Daoy (cell line): Measurements from ENCODE around the gene EFR3B. TPM values are rescaled to one million over a fixed set of nuclear protein-coding genes. Genes with fewer than 3 reads are reported as not detected.
A peak's percentile ranks its signal among the peaks of the same experiment; 100 is the strongest.
"Not testable (repeated sequence)": the region's sequence is repeated elsewhere in the genome, so short reads cannot be mapped to it uniquely, and the experiment has no call there.

Source experiments
- DNase-seq: peaks from one replicate; pipeline ENCODE4 v3.0.0-alpha.2; 2015; ENCODE audit warnings: low read depth
- total RNA-seq: library from RNA; depleted of rRNA; stranded (reverse); fragments of >200 nt; shearing (Covaris generic); gene quantifications from 2 replicates; pipeline ENCODE4 v1.2.3, GENCODE V29; 2014

Gene EFR3B
- total RNA-seq, 1 experiment from 2014 or later, result 4.3 TPM

DNA sequence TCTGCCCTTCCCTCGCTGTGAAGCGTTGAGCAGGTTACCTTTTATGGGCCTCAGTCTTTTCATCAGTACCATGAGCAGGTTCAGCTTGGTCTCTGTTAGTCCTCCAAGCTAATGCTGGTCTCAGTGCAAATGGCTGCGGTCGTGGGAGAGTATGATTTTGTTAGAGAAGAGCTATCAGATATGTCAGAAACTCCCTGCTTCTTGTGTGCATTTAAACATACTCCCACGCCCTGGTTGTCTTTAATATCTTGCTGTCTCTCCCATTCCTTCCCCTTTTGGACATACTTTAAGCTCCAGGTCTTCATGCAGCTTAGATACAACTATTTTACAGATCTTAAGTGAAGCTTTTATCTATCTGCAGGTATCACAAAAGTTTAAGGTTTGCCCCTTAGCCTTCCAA, 62.9 kb downstream of the EFR3B start:
- no peak for DNase-seq

DNA sequence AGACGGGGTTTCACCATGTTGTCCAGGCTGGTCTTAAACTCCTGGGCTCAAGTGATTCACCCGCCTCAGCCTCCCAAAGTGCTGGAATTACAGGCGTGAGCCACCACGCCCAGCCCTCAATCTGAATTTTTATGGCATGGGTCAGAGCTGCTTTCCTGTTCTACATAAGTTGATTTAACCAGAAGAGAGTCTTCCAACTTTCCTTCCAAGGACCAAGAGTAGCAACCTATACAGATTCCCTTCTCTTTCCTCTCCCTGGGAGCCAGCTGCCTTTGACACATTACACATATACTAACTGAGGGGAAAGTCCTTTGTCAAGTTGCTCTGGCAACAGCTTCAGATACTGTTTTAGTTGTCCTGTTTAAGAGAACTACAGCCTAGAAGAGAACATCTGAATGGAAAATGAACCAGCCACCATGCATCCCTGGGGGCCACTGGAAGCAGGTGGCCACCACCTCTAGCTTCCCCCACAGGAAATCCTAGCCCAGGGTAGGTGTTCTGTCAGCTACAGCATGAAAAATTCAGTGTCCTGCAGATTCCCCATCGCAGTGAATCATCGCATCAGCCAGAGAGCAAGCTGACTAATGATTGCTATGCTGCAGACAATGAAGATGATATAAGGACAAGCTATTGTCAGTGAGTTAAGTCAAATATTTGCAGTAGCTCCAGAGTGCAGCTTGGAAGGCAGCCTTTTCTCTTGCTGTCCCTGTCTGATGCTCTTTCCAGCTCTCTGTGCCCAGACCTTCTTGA, 63.6 kb downstream of the EFR3B start:
- peak; percentile 63 for DNase-seq

DNA sequence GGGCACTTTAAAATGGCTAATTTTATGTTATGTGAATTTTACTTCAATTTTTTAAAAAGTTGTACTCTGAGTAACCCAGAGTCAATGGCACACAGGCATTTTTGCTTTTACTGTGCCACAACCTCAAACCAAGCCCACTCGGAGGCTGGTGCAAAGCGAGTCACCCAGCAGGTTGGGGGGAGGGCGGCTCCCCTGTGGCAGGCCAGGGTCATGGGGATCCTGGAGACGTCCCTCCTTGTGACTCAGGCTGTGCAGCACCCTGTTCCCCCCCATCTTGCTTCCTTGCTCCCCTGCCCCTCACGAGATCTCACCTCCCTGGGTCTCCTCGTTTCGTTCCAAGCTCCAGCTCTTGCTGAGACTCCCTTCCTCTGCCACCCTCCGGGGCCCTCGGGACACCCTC, 67.9 kb downstream of the EFR3B start:
- DNase-seq, result no peak

DNA sequence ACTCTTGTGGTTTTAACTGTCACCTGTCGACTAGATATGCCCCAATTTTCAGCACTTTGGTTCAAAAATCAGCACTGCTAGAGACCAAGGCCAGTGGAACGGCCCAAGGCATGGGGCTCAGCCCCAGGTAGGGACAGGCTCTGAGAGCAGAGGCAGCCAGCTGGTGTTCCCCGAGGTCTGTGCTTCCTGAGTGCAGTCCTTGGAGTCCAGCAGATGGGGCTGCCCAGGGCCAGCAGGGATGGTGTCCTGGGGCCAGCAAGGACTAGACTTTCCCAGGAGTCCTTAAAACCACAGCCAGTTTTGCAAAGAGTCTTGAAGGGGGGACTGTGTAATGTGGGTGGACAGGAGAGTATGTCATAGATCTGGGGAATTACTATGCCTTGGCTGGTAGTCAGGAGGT, 70.2 kb downstream of the EFR3B start:
- DNase-seq, result no peak

DNA sequence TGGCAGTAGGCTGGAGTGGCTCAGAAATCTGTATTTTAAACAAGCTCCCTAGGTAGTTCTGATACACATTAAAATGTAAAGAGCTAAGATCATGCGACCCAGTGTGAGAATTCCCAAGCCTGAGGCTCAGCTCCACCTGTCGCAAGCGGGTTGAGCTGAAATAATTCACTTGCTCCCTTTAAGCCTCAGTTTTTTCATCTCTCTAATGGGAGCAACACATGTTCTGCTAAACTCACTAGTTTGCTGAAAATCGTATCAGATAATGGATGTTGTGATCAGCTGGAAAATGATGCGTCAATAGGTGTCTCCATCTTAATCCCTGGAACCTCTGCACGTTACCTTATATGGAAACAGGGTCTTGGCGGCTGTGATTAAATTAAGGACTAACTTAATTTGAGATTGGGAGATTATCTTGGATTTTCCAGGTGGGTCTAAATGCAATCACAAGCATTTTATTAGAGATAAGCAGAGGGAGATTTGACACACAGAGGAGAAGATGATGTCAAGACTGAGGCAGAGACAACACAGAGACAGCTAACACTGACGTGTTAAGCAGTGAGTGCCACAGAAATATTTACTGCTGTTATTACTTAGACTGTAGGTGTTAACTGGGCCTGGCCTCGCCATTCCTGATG, 73.5 kb downstream of the EFR3B start:
- DNase-seq, result no peak

DNA sequence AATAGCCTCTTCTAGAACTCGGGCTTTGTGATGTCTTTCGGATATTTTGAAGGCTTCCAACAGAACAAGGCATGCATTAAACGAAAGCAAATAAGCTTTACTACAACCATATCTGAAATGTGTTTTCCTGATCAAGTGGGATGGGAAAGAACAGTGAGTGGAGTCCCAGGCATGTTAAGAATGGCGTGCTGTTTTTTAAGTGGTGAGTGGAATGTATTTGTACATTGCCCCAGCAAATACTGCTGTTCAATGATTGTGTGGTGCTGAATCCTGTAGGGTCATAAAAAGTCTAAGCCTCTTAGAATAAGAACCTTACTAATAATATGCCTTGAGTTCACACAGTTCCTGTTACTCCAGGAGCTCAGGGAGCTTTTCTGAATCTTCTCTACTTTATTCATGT, 74.0 kb downstream of the EFR3B start:
- DNase-seq, result no peak

DNA sequence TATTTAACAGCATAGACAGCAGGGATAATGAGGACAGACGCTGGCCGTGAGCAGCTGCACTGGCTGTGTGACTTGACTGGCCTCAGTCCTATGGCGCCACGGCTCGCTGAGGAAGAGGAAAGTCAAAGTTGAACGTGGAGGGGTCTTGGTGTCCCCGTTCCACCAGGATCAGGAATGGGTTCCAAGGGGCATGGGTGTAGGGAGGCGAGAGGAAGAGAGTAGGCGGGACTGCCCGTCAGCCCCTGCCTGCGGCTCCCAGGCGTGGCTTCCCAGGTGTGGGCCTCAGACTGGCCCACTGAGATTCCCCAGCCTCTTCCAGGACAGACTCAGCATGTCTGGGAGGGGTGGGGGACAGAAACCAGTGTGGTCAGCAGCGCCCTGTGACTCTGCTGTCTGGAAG, 75.1 kb downstream of the EFR3B start:
- DNase-seq, result no peak

DNA sequence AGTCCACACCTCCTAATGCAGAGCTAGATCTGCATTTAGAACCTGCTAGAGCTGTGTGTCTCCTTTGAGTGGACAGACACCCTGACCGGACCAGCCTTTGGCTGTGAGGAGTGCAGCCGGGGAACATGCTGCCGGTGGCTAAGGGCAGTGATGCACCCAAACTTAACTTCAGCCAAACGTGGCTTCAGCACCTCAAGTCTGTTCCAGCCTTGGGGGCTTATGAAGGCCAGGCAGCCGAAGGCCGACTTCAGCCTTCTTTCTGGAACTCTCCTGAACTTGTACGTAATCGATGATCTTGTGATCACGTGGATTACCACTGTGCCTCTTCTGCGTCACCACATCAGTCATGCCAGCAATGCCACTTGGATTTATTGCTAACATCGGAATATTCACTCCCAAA, 77.4 kb downstream of the EFR3B start:
- DNase-seq, result no peak

DNA sequence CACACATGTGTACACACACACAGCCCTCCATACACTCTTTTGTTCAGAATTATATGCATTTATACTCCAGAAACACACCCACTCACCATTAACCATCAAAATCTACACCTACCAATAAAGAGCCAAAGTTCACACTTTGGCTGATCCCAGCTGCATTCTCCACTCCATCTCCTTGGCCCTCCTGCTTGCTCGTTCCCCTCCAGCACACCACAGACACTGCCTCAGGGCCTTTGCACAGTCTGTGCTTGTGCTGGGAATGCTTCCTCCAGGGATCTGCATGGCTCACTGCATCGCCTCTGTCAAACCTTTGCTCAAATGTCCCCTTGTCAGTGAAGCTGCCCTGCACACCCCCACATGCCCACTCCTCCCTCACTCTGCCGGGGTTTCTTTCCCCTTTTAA, 80.5 kb downstream of the EFR3B start:
- no peak for DNase-seq

DNA sequence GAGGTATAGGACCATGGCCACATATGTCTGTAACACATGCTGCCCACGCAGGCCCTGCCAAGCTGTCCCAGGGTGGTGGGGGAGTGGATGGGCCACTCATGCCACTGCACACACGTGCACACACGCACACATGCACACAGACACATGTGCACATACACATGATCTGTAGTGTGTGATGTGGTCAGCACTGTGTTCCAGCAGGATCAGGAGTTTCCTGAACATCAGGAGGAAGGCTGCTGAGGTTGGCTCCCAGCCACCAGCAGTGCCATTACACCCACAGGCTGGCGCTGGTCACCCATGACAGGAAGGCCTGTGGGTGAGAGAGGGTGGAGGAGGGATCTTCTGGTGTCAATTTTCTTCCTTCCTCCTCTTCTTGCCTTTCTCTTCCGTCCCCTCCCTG, 81.8 kb downstream of the EFR3B start:
- no peak for DNase-seq

DNA sequence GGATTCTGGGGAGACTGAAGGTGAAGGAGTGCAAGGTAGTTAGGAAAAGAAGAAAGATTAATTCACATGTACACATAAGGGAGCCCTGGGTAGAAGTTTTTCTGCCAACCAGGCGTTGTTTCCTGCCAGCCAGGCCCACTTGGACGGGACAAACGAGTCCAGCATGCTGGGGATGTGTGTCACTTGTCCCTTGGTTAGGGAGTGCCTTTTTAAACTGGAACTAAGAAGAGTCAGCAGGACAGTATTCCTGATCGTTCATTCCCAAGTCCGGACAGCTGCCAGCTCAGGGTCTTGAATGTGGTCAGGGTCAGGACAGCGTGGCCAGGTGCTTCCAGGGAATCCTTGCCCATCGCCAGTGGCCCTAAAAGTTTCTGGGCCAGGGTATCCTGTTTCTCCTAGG, 83.3 kb downstream of the EFR3B start:
- no peak for DNase-seq

DNA sequence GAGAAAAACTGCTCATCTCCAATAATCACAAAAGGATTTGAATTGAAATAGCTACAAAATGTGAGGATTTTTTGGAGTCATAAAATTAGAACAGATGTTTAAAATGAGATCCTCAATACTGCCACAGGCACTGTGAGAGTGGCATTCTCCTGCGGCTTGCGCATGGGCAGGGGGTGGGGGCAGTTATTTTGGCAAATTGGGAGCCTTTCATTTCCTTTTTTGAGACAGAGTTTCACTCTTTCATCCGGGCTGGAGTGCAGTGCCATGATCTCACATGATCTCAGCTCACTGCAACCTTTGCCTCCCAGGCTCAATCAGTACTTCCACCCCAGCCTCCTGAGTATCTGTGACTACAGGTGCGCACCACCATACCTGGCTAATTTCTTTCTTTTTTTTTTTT, 84.1 kb downstream of the EFR3B start:
- no peak for DNase-seq

DNA sequence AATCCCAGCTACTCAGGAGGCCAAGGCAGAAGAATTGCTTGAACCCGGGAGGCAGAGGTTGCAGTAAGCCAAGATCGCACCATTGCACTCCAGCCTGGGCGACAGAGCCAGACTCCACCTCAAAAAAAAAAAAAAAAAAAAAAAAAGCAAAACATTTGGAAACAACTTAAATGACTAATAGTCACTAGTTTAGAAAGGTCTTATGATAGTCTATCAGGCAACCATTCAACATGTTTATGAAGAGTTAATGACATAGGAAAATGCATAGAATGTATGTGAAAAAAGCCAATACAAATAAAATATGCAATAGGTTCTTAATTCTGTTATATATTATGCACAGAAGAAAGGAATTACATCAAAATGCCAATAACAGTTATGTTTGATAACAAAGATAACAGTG, 85.2 kb downstream of the EFR3B start:
- DNase-seq, result not testable (repeated sequence)

DNA sequence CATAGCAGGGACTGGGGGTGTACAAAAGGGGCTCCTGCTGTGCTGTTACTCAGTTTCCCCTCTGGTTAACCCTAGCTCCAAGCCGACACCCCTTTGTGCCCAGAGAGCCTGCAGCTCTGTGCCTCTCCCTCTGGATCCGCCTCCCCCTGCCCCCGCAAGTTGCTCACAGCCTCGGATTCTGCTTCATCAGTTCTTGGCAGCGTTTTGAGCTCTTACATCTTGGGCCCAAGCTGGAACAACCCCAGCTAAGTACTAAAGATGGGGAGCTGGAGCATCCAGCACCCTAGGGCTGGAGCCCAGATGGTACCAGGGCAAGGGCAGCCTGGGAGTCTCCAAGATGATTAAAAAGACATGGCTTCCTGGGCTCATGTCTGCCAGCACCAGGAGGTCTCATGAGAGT, 85.8 kb downstream of the EFR3B start:
- no peak for DNase-seq

DNA sequence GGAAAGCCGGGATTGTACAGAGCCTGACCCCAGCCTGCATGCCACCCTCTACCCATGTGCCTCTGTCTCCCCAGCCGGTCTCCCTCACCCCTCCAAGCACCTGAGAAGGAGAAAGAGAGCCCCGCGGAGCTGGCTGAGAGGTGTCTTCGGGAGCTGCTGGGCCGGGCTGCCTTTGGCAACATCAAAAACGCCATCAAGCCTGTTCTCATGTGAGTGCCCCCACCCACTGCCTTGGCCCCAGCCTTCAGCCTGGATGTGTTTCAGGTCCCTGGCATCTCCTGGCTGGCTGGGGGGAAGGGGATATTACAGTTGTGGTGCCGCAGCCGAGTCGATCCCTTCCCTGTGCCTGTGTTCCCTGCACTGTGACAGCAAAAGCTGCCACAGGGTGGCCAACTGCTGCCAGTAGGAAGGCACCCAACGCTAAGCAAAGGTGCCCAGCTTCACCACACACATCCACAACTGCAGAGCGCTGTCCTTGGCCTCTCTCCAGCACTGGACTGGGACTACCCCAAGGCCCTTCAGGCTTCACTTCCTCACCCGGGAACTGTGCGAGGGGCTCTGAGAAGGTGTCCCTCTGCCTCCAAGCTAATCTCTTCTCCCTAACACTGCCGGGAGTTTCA, 88.1 kb downstream of the EFR3B start:
- DNase-seq, result no peak

DNA sequence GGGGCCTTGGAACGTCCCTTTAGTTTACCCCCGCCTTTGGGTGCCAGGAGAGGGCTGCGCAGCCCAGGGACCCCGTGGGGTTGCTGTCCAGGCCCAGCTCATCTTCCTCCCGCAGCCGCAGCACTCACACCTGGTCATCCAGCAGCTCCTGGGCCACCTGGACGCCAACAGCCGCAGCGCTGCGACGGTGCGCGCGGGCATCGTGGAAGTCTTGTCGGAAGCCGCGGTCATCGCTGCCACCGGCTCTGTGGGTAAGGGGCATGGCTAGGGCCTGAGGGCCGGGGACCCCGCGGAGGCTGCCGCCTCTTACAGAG, 89.3 kb downstream of the EFR3B start:
- DNase-seq, result no peak

DNA sequence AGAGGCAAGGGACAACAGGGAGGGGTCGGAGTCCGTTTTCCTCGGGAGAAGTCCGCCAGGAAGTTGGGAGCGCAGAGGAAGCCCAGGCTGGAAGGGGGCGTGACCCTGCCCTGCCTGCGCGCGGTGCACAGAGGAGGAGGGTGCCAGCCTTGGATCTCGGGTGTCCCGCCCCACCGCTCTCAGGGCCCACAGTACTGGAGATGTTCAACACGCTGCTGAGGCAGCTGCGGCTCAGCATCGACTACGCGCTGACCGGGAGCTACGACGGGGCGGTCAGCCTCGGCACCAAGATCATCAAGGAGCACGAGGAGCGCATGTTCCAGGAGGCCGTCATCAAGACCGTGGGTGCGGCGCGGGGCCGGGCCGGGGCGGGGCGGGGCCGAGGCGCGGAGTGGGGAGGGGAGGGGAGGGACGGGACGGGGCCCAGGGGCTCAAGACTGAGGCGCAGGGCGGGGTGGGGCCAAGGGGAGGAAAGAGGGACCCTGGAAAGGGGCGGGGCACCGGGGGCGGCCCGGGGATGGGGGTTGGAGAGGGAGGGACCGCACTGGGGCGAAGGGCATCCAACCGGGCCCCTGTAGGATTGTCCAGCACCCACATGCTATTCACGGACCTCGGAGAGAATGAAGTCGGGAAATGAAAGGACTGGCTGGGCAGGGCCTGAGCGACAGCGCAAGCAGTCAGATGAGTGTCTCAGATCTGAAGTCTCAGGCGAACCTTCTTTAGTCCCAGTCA, 89.9 kb downstream of the EFR3B start:
- no peak for DNase-seq

DNA sequence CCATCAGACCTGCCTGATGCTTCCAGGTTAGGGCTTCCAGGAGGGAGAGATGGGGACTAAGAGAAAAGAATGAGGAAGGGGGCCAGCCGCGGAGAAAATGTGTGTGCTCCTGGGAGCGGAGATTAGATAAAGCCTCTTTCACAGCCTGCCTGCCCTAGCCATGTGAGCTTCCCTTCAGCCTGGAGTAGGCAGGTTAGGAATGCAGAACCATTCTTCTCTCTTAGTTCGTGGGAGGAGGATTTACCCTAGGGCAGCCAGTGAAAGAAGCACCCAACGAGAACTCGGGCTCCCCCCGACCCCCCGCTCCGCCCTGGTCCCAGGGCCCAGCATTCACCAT, 90.4 kb downstream of the EFR3B start:
- DNase-seq, result no peak

DNA sequence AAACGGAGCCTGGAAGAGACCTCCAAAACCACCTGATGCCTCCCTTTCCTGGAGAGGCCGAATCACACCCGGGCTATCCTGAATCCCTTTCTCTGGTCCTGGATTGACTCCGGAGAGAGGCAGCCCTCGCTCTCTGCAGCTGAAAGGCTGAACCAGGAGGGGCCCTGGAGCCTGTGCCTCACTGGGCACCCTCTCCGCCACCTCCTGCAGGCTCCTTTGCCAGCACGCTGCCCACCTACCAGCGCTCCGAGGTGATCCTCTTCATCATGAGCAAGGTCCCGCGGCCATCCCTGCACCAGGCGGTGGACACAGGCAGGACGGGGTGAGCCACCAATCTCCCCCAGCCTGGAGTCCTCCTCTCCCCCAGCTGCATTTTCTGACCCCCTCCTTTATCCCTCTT, 90.8 kb downstream of the EFR3B start:
- no peak for DNase-seq

DNA sequence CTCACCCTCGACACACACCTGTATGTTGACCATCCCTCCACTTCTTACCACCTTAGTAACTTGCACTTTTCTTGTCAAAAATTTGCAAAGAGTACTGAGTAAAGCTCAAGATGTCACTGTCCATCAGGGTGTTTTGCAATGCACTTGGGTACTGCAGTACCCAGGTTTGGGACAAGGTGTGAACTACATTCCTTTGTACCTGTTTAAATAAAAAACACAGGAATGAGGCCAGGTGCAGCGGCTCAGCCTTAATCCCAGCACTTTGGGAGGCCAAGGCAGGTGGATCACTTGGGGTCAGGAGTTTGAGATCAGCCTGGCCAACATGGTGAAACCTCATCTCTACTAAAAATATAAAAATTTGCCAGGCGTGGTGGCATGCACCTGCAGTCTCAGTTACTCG, 98.7 kb downstream of the EFR3B start:
- not testable (repeated sequence) for DNase-seq

DNA sequence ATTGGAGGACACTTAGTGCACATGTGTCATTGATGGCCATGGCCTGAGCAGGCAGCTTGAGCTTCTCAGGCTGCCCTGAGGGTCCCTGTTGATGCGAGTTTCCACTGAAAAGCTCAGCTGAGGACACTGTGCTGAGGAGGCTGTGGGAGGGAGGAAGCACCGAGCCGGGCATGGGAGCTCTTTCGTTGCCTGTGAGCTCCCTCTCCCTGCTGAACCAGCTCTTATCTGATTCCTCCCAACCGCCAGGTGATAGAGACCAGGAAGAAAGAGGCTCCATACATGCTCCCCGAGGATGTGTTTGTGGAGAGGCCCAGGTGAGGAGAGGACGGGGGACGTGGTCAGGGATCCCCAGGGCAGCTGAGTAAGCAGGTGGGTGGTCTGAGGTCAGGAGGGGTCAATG, 99.2 kb downstream of the EFR3B start:
- no peak for DNase-seq

DNA sequence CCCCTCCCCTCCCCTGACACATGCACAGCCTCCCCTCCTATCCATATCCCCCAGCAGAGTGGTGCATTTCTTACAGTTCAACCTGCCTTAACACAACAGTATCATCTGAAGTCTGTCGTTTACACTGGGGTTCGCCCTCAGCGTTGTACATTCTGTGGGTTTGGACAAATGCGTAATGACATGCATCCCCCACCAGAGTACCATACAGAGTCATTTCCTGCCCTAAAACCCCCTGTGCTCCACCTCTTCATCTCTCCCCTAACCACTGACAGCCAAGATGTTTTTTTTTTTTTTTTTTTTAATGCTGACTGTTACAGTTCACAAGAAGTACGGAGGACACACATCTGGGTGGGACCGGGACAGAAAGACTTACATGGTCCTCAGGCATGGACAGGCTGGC, 103.9 kb downstream of the EFR3B start:
- DNase-seq, result no peak

DNA sequence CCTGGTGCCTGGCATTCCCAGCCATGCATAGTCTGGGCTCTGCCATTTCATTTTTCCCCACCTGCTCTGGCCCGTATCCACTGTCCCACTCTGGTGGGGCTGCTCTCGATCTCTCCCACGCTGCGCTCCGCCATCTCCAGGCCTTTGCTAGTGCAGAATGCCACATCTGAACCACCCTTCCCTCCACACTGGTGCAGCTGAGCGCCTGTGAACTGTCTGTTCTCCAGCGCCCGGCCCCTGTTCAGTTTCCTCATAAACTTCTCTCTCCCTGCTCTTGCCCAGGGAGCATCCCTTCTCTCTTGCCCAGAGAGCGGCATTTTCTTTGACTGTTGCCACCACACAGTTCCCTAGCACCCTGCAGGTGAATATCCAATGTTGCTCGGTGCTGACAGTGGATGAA, 105.0 kb downstream of the EFR3B start:
- no peak for DNase-seq
